ENCODE results near the gene TRAK2.

DNA sequence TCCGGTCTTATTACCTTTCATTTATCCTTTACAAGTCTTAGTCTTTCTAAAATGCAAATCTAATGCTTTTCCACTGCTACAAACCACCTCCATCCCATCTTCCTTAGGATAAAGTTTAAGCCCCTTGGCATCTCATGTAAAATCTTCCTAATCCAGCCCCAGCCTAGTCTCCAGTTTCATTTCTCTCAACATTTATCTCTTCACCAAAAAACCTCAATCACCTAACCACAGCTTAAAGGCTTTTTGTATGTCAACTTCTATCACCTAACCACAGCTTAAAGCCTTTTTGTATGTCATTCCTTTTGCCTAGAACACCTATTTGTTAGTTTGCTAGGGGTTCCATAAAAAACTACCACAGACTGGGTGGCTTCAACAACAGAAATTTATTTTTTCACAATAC, 4.2 kb downstream of the TRAK2 start:
- TF ChIP-seq ESRRA (CRISPR knock-in tag; IDR thresholded peaks at IDR 0.05; ENCODE audit: borderline replicate concordance) (no peak), ZNF138 (CRISPR knock-in tag; conservative IDR thresholded peaks at IDR 0.05) (no peak), KAT7 (CRISPR knock-in tag; IDR thresholded peaks at IDR 0.05; ENCODE audit: borderline replicate concordance) (no peak), MXD4 (CRISPR knock-in tag; IDR thresholded peaks at IDR 0.05; ENCODE audit: borderline replicate concordance) (no peak)
- TF ChIP-seq, protein P1, sequence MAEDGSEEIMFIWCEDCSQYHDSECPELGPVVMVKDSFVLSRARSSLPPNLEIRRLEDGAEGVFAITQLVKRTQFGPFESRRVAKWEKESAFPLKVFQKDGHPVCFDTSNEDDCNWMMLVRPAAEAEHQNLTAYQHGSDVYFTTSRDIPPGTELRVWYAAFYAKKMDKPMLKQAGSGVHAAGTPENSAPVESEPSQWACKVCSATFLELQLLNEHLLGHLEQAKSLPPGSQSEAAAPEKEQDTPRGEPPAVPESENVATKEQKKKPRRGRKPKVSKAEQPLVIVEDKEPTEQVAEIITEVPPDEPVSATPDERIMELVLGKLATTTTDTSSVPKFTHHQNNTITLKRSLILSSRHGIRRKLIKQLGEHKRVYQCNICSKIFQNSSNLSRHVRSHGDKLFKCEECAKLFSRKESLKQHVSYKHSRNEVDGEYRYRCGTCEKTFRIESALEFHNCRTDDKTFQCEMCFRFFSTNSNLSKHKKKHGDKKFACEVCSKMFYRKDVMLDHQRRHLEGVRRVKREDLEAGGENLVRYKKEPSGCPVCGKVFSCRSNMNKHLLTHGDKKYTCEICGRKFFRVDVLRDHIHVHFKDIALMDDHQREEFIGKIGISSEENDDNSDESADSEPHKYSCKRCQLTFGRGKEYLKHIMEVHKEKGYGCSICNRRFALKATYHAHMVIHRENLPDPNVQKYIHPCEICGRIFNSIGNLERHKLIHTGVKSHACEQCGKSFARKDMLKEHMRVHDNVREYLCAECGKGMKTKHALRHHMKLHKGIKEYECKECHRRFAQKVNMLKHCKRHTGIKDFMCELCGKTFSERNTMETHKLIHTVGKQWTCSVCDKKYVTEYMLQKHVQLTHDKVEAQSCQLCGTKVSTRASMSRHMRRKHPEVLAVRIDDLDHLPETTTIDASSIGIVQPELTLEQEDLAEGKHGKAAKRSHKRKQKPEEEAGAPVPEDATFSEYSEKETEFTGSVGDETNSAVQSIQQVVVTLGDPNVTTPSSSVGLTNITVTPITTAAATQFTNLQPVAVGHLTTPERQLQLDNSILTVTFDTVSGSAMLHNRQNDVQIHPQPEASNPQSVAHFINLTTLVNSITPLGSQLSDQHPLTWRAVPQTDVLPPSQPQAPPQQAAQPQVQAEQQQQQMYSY (CRISPR knock-in tag; IDR thresholded peaks at IDR 0.05) = no peak
- TF ChIP-seq, protein P2, sequence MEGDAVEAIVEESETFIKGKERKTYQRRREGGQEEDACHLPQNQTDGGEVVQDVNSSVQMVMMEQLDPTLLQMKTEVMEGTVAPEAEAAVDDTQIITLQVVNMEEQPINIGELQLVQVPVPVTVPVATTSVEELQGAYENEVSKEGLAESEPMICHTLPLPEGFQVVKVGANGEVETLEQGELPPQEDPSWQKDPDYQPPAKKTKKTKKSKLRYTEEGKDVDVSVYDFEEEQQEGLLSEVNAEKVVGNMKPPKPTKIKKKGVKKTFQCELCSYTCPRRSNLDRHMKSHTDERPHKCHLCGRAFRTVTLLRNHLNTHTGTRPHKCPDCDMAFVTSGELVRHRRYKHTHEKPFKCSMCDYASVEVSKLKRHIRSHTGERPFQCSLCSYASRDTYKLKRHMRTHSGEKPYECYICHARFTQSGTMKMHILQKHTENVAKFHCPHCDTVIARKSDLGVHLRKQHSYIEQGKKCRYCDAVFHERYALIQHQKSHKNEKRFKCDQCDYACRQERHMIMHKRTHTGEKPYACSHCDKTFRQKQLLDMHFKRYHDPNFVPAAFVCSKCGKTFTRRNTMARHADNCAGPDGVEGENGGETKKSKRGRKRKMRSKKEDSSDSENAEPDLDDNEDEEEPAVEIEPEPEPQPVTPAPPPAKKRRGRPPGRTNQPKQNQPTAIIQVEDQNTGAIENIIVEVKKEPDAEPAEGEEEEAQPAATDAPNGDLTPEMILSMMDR (IDR thresholded peaks at IDR 0.05) = no peak
- TF ChIP-seq, protein P3, sequence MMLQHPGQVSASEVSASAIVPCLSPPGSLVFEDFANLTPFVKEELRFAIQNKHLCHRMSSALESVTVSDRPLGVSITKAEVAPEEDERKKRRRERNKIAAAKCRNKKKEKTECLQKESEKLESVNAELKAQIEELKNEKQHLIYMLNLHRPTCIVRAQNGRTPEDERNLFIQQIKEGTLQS (CRISPR knock-in tag; conservative IDR thresholded peaks at IDR 0.05) = no peak

Data from WTC11 (cell line).